ENCODE data around the gene NFYA.

- TF ChIP-seq CTCF (IDR thresholded peaks at IDR 0.05) (no peak), POLR2A (IDR thresholded peaks at IDR 0.05) (no peak)
Measured at GRCh38 chr6:41125282-41125681, 52.5 kb downstream of the NFYA start.

Data from ovary (tissue), 3 donors.